ENCODE results near the gene CFTR. TPM values are rescaled to one million over a fixed set of nuclear protein-coding genes. Genes with fewer than 3 reads are reported as not detected.

Gene CFTR
- total RNA-seq, 4 donors from 2014 or later: 3.4 to 13.5 (median 7.1) TPM

- Histone ChIP-seq H3K27ac (no peak overlapping the region), H3K27me3 (no peaks in the 10 kb centered on the region), H3K36me3 (no peaks in the 10 kb centered on the region), H3K4me3 (no peak overlapping the region), H3K9me3 (no peaks in the 10 kb centered on the region), H3K4me1 (no peaks in the 10 kb centered on the region)
- TF ChIP-seq POLR2A (IDR thresholded peaks at IDR 0.05) (no peak), POLR2AphosphoS5 (IDR thresholded peaks at IDR 0.05) (no peak), EP300 (IDR thresholded peaks at IDR 0.05) (no peak), CTCF (IDR thresholded peaks at IDR 0.05) (no peak)
- DNase-seq (ENCODE audit: low spot score in 2 of 2): no peak
Observed at GRCh38 chr7:117552660-117553059, 72.8 kb downstream of the CFTR start.

GRCh38 chr7:117555260-117555659, 75.4 kb downstream of the CFTR start:
- Histone ChIP-seq H3K36me3 (no peaks in the 10 kb centered on the region), H3K4me3 (no peak overlapping the region), H3K27me3 (no peaks in the 10 kb centered on the region), H3K27ac (no peak overlapping the region), H3K9me3 (no peaks in the 10 kb centered on the region), H3K4me1 (no peaks in the 10 kb centered on the region)
- DNase-seq (ENCODE audit: low spot score in 2 of 2): no peak
- no peak for TF ChIP-seq CTCF (IDR thresholded peaks at IDR 0.05)
- TF ChIP-seq EP300 (IDR thresholded peaks at IDR 0.05): no peak
- TF ChIP-seq POLR2AphosphoS5 (IDR thresholded peaks at IDR 0.05): no peak
- TF ChIP-seq POLR2A (IDR thresholded peaks at IDR 0.05): no peak
- 78% methylated on average over 5 of the region's 5 CpGs for WGBS

DNA sequence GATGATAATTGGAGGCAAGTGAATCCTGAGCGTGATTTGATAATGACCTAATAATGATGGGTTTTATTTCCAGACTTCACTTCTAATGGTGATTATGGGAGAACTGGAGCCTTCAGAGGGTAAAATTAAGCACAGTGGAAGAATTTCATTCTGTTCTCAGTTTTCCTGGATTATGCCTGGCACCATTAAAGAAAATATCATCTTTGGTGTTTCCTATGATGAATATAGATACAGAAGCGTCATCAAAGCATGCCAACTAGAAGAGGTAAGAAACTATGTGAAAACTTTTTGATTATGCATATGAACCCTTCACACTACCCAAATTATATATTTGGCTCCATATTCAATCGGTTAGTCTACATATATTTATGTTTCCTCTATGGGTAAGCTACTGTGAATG, 79.6 kb downstream of the CFTR start:
- Histone ChIP-seq H3K36me3 (no peaks in the 10 kb centered on the region), H3K9me3 (no peaks in the 10 kb centered on the region), H3K4me1 (no peaks in the 10 kb centered on the region), H3K27me3 (no peaks in the 10 kb centered on the region), H3K27ac (no peak overlapping the region), H3K4me3 (no peak overlapping the region)
- no peak for TF ChIP-seq POLR2AphosphoS5 (IDR thresholded peaks at IDR 0.05)
- TF ChIP-seq EP300 (IDR thresholded peaks at IDR 0.05): no peak
- 85% methylated on average over 3 of the region's 3 CpGs for WGBS
- no peak for DNase-seq (ENCODE audit: low spot score in 2 of 2)

DNA sequence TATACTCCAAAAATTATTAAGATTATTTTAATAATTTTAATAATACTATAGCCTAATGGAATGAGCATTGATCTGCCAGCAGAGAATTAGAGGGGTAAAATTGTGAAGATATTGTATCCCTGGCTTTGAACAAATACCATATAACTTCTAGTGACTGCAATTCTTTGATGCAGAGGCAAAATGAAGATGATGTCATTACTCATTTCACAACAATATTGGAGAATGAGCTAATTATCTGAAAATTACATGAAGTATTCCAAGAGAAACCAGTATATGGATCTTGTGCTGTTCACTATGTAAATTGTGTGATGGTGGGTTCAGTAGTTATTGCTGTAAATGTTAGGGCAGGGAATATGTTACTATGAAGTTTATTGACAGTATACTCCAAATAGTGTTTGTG, 80.2 kb downstream of the CFTR start:
- H3K4me3 ChIP-seq: no peak overlapping the region
- H3K36me3 ChIP-seq: no peaks in the 10 kb centered on the region
- TF ChIP-seq POLR2A (IDR thresholded peaks at IDR 0.05): no peak
- TF ChIP-seq CTCF (IDR thresholded peaks at IDR 0.05): no peak
- no peak for TF ChIP-seq POLR2AphosphoS5 (IDR thresholded peaks at IDR 0.05)
- TF ChIP-seq EP300 (IDR thresholded peaks at IDR 0.05): no peak
- no peaks in the 10 kb centered on the region for H3K27me3 ChIP-seq
- no peaks in the 10 kb centered on the region for H3K9me3 ChIP-seq
- H3K27ac ChIP-seq: no peak overlapping the region
- no peak for DNase-seq (ENCODE audit: low spot score in 2 of 2)
- no peaks in the 10 kb centered on the region for H3K4me1 ChIP-seq

- no peaks in the 10 kb centered on the region for H3K27me3 ChIP-seq
- H3K36me3 ChIP-seq: no peaks in the 10 kb centered on the region
- no peak overlapping the region for H3K27ac ChIP-seq
- no peak for DNase-seq (ENCODE audit: low spot score in 2 of 2)
- WGBS: 77% methylated on average over 2 of the region's 2 CpGs
- no peaks in the 10 kb centered on the region for H3K4me1 ChIP-seq
- TF ChIP-seq POLR2A (IDR thresholded peaks at IDR 0.05): no peak
- TF ChIP-seq CTCF (IDR thresholded peaks at IDR 0.05): no peak
- TF ChIP-seq POLR2AphosphoS5 (IDR thresholded peaks at IDR 0.05): no peak
- no peak for TF ChIP-seq EP300 (IDR thresholded peaks at IDR 0.05)
- H3K4me3 ChIP-seq: no peak overlapping the region
- H3K9me3 ChIP-seq: no peaks in the 10 kb centered on the region
Observed at GRCh38 chr7:117562759-117563158, 82.9 kb downstream of the CFTR start.

- DNase-seq (ENCODE audit: low spot score in 2 of 2): no peak
- TF ChIP-seq POLR2AphosphoS5 (IDR thresholded peaks at IDR 0.05) (no peak), POLR2A (IDR thresholded peaks at IDR 0.05) (no peak), CTCF (IDR thresholded peaks at IDR 0.05) (no peak), EP300 (IDR thresholded peaks at IDR 0.05) (no peak)
- no peaks in the 10 kb centered on the region for H3K27me3 ChIP-seq
- no peaks in the 10 kb centered on the region for H3K36me3 ChIP-seq
- H3K4me3 ChIP-seq: no peak overlapping the region
- H3K9me3 ChIP-seq: no peaks in the 10 kb centered on the region
- H3K4me1 ChIP-seq: no peaks in the 10 kb centered on the region
- 54% methylated on average over 3 of the region's 3 CpGs for WGBS
- no peak overlapping the region for H3K27ac ChIP-seq
Observed at GRCh38 chr7:117564080-117564479, 84.3 kb downstream of the CFTR start.
